Renal pelvis (tissue), 4 donors: ENCODE results near the gene TK1. TPM values are rescaled to one million over a fixed set of nuclear protein-coding genes. Genes with fewer than 3 reads are reported as not detected.
A peak's percentile ranks its signal among the peaks of the same experiment; 100 is the strongest.
"Not testable (repeated sequence)": the region's sequence is repeated elsewhere in the genome, so short reads cannot be mapped to it uniquely, and the experiment has no call there.

Source experiments
- DNase-seq: peaks from one replicate; pipeline ENCODE4 v3.0.0-alpha.2; 2013
- polyA plus RNA-seq, 3 donors: library from polyadenylated mRNA; unstranded; fragments of 120-200 nt; gene quantifications; one replicate each; pipeline ENCODE4 v1.2.1, GENCODE V29; 2013; ENCODE audit not compliant: insufficient read length in 3 of 3

The TK1 gene
- polyA plus RNA-seq, 3 donors, result 32.5 to 38.5 (median 33.1) TPM

DNA sequence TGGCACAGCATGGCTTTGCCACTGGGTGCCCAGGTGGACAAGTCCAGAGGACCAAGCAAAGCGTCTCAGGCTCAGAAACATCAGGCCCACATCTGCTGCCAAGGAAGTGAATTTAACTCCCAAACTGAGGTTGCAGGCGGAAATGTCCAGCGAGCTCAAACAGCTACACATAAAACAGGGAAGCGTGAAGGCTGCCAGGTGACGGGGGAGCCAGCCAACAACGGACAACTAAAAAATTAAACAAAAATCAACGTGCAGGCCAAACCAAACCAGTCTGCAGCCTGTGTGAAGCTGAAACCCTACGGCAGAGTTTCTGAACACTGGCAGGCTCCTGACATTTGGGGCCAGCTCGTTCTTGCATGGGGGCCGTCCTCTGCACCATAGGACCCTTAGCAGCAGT, 2.5 kb downstream of the TK1 start:
- DNase-seq, result no peak

DNA sequence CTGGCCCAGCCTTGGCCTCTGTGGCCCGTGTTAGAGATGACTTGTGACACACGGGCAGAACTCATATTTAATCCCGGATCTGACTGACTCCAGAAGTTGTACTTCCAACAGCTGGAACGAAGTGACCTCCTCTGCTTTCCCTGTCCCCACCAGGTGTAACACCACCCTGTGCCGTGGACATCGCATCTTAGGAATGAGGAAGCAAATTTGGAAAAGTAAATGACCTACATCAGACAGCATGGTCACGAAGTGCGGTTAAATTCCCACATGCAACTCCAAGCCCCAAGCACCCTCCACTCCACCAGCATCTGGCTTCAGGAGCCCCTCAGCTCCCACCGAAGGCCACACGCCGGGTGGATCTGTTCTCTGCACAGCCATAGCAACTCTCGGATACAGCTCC, 2.9 kb downstream of the TK1 start:
- no peak for DNase-seq

DNA sequence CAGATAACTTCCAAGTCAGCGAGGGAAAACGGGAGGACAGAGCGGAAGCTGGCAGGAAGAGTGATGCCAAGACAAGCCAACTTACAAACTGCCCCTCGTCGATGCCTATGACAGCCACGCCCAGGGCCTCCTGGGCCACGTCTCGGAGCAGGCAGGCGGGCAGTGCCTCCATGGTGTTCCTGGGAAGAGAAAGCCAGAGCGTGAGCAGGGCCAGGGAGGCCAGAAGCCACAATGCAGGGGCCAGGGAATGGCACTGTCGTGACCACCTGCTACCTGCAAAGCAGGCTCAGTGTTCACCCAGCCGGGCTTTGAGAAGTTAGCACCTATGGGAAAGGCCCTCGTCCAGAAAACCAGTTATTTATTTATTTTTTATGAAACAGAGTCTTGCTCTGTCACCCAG, 4.3 kb downstream of the TK1 start:
- DNase-seq, result no peak

DNA sequence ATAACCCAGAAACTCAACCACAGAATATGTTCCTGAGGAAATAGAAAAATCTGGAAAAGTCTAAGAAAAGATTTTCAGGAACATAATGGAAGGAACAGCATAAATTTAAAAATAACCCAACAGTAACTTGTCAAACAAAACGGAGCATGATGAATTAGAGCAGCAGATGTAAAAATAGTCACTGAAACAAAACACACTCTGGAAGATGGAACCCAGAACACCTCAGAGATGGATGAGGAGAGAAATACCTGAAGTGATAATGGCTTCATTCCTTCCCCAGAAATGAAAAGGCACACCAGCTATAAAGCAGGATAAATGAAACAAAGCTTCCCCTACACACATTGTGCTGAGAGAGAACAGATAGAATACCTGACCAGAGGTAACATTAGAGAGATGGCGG, 6.3 kb downstream of the TK1 start:
- no peak for DNase-seq

DNA sequence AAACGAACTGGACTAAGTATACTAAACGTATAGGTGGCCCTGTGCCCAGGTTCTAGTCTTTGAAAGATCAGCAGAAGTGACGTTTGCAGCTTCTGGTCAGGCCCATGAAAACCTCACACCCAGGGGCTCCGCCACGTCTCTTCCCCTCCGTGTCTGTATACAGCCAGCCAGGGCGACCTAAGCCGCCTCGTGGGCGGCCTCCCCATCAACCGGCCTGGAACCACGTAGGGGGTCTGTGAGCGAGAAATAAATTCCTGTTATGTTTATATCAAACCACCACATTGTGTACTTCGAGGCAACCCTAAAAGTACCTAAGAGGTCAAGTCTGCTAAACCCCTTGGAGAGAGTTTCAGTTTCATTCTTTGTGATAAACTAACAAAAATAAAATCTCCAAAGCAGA, 6.8 kb downstream of the TK1 start:
- DNase-seq, result no peak

DNA sequence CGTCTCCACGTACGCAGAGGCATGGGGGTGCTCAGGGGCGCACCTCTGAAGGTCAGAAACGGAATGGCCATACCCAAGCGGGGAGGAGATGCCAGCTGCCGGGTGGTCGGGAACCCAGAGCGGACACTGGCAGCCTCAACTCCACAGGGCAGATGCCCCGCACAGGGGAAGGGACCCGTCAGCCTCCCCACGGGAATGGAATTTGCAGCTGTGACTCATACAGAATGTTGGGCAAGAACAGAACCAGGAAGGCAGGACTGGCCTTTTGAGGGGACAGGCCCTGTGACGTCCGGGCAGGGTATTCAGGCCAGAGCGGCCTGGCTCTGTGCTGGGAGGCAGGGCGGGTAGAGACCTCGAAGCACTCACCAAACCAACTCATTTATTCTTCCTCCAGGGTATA, 7.5 kb downstream of the TK1 start:
- no peak for DNase-seq

DNA sequence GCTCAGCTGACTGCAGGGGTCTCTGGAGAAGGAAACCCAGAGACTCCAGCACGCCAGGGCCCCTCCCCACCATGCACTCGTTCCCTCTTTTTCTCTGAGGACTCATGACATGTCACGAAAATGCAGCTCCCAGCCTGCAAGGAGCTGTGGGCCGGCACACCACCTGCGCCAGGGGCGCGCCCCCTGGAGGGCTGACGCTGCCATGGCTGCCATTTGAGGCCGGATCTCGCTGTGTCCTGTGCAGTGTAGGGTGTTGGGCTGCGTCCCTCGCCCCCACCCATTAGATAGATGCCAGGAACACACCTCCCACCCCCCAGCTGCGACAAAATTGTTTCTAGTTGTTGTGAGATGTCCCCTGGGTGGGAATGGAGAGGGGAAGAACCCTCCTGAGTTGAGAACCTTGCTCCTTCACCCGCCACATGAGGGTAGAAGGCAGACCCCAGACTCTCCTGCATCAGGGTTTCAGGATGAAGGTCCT, 10.3 kb downstream of the TK1 start:
- DNase-seq, result no peak

DNA sequence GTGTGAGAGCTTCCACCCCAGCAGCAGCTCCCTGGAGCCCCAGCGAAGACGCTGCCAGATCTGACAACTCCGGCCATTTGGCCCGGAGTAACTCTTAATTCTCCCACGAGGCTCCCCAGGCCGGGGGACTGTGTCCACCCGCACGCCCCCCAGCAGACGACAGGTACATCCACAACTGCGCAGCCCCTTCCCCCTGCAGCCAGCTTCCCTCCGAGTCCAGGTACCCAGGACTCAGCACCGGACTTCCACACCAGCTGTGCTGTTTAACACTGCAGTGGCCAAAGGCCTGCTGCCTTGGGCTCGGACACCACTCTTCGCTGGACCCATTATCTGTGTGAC, 11.2 kb downstream of the TK1 start:
- DNase-seq, result no peak

DNA sequence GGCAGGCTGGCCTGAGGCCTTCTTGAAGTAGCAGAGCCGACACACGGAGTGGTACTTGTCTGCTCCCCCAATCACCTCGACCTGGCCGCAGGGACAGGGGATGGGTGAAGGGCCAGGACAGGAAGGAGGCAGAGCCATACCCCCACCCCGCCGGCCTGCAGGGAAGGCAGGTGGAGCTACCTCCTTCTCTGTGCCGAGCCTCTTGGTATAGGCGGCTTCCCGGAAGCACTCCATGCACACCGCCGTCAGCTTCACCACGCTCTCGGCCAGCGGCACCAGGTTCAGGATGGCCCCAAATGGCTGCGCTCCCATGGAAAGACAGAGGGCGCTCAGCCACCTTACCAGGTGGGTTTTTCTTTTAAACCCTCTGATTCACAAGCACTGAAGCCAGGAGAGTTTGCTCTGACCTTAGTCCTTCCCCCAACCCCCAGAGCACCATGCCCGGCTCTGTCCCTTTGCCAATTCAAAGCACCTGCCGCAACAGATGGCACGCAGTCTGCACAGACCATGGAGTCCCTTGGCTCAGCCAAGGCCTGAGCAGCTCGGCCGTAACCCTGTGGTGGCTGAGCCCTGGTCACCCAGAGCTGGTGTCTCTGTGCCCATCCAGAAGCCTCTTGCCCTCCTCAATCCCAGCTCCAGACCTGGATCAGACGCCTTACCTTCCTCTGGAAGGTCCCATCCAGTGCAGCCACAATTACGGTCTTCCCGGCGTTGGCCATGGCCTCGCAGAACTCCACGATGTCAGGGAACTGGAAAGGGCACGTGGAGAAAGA, 11.8 kb downstream of the TK1 start:
- no peak for DNase-seq

DNA sequence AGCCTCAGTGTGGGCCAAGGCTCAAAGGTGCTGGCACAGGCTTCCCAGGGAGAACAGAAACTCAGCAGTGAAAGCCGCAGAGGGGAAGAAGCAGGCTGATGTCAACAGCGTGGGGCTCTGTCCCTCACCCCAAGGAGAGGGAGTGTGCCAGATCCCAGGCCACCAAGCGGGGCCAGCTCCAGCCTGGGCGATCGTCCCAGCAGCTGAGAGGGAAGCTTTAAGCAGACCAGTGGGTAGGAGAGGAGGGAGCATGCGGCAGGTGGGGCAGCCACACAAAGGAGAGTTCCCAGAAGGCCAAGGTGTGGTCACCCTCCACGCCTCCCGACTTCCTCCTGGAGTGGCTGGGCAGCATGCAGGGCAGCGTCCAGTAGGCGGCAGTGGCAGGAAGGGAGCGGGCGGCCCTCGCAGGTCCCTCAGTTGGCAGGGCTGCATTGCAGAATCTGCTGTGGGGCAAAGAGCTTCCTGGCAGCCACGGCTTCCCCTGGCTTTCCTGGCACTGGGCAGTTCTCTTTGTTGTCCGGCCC, 12.4 kb downstream of the TK1 start:
- no peak for DNase-seq

DNA sequence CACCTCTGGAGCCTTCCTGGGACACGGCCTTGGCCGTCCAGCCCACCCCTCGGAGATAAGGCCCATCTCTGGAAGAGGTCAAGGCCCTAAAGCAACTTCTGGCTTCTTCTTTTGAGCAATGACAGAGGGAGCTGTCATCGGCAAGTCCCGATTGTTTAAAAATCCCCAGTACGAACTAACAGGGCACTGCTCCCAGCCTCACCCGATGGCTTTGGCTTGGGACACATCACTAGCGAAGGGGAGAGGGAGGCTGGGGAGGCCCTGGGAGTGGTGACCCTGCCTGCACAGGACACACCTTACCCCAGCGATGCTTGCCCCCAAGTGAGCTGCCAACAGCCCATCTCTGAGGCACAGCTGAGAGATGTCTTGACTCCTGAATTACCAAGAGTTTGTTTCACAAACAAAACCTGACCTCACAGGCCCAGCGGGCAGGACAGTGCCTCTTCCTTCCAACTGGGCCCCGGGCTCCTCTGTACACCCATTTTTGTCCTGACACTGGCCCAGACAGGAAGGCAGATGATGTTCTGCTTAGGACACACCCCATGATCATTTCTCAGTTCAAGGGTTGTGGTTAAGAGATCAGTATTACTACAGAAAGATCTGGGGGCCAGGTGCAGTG, 13.6 kb downstream of the TK1 start:
- no peak for DNase-seq

DNA sequence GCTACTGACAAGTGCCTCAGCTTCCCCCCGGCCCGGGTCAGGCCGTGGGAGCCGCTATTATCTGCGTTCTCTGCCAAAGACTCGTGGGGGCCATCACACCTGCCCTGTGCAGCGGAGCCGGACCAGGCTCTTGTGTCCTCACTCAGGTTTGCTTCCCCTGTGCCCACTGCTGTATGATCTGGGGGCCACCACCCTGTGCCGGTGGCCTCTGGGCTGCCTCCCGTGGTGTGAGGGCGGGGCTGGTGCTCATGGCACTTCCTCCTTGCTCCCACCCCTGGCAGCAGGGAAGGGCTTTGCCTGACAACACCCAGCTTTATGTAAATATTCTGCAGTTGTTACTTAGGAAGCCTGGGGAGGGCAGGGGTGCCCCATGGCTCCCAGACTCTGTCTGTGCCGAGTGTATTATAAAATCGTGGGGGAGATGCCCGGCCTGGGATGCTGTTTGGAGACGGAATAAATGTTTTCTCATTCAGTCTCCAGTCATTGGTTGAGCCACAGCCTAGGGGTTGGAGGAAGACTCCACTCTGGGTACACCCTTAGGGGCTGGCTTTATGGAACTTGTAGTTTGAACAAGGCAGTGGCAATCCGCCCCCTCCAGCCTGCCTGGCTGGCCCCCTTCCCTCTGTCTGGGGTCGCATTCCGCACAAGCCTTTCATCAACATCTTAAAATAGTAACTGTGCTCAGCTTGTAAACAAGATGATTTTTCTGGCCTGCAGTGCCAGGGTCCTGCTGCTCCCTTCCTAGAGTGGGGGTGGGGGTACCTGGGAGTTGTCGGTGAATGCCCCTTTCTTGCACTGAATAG, 14.4 kb downstream of the TK1 start:
- no peak for DNase-seq

DNA sequence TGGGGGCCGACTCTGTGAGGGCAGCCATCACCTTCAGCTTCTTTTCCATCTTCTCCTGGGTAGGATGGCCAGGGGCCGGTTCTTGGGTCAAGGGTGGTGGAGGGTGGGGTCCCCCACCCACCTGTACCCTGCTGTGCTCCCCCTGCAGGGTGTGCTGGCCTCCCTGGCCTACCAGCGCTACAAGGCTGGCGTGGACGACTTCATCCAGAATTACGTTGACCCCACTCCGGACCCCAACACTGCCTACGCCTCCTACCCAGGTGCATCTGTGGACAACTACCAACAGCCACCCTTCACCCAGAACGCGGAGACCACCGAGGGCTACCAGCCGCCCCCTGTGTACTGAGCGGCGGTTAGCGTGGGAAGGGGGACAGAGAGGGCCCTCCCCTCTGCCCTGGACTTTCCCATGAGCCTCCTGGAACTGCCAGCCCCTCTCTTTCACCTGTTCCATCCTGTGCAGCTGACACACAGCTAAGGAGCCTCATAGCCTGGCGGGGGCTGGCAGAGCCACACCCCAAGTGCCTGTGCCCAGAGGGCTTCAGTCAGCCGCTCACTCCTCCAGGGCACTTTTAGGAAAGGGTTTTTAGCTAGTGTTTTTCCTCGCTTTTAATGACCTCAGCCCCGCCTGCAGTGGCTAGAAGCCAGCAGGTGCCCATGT, 15.1 kb downstream of the TK1 start:
- DNase-seq, result not testable (repeated sequence)

DNA sequence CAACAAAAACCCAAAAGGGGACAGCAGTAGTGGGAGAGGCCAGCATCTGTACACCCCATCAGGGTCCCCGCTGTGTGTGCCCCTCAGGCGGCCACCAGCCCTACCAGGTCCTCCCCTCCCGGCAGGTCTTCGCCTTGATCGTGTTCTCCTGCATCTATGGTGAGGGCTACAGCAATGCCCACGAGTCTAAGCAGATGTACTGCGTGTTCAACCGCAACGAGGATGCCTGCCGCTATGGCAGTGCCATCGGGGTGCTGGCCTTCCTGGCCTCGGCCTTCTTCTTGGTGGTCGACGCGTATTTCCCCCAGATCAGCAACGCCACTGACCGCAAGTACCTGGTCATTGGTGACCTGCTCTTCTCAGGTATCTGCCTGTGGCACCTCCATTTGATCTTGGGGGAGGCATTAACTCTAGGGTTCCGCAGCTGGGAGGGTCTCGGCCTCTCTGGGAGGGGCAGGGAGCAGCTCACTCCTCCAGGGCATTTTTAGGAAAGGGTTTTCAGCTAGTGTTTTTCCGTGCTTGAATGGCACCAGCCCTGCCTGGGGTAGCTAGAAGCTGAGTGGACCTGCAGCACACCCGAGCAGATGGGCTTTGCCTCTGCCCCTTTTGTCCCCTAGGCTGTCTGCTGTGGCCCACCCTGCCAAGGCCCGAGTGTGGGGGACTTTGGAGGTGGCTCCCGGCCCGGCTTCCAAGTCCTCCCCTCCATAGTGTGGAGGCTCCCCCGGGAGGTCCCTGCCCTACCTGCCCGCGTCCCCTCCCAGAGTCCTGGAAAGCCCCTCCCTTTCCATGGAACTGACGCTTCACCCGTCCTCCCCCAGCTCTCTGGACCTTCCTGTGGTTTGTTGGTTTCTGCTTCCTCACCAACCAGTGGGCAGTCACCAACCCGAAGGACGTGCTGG, 15.9 kb downstream of the TK1 start:
- no peak for DNase-seq

DNA sequence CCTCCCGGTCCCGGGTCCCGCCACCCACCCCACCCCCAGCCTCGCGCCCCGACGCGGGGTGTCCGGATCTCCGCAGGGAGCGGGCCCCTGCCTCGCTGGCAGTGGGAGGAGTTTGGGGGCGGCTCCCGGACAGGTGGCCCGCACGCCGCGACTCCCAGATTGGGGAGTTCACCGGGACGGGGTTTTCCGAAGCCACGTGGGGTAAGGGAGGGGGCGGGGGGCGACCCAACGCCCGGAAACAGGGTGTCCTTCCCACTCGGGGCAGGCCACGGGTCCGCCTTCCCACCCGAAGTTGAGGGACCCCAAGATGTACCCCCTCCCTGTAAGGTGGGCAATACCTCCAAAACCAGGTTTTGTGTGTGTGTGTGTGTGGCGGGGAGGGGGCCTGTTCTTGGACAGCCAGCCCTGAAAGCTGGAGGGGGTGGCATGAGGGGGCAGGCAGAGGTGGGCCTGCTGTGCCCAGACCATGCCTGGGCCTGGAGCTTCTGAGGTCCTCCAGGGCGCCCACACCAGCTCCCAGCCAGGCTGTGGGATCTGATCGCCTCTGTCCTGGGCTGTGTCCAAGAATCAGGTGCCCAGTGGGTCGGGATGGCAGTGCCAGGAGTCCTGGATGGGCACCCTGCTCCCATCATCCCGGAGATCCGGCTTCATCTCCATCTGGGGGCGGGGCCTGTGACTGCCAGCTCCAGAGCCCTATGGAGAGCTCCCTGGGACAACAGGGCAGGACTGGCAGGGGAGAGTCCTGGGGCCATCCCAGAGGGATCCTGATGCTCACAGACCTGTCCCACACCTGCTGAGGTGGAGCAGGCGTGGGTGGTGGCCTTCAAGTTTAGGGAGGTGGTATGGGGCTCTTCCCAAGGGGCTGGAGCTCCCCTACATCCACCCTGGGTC, 17.7 kb downstream of the TK1 start:
- DNase-seq, result no peak

DNA sequence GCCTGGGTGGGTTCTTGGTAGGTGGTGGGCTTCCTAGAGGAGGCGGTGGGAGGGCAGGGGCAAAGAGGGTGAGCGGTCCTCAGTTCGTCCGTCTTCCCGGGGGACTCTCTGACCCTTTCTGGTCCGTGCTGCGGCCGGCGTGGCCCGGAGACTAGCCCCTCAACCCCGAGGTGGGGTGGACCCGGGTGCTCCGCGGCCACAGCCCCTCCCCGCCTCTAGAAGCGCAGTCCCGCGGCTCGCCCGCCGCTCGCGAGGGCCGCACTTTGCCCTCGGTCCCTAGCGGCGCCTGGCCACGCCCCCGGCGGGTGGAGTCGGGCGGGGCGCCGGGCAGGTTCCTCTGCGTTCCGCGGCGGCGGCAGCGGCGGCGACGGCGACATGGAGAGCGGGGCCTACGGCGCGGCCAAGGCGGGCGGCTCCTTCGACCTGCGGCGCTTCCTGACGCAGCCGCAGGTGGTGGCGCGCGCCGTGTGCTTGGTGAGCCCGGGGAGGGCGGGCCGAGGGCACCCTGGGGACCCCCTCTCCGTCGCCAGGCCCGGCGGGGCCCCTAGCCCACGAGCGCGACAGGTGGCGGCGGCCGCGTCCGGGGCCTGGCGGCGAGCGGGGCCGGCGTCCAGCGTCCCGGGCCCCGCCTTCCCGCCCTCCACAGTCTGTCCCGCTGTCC, 18.5 kb downstream of the TK1 start, which contains the start of gene SYNGR2:
Gene SYNGR2 (plus strand): TSS at position 340 of the 661 bp plus-strand sequence. CDS start 36 bp downstream, at position 376.
- DNase-seq, result peak; percentile 77

DNA sequence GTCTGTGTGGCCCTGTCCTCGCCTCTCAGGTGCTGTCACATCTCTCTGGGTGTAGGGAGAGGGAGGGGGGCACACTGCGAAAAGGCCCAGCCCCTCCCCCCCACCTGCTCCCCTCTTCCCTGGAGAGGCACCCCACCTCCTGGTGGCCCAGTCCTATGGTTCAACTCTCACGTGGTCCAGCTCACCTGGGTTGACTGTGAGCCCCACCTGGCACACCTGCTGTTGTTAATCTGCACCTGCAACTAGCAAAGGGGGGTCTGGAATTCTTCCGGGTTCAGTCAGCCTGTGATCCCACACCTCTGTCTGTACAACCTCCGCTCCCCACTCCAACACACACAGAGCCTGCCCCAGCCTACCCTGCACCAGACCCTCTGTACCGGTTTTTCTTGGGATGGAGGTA, 20.4 kb downstream of the TK1 start:
- DNase-seq, result no peak

DNA sequence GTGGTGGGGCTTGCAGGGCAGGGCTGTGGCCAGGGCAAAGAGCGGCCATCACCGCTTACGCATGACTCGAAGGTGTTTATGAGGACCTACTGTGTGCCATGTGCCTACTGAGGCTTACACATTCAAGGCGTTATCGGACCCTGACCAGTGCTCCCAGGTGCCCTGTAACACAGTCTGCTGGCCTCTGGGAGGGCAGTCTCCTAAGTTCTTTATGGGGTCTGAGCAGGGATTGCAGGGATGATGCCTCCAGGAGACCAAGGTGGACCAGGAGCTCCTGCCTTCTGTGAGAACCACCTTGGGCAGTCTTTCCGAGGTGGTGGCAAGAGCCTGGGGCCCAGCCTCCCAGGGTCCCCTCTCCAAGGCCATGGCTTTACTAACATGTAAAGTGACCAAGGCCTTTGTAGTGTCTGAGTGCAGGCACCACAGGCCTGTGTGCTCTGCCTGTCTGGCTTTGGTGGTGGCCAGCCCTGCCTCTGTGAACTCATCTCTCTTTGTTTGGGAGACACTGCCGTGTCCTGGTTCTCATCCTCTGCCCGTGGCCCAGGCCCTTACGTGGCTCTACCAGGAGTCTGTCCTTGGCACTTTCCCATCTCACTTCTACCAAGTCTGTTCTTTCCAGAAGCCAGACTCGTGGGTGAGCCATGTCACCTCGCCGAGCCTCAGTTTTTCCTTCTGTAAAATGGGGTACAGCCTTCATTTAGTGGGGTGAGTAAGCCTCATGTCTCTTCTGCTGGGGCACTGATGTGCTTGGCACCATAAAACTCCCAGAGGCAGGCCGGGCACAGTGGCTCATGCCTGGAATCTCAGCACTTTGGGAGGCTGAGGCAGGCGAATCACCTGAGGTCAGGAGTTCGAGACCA, 21.9 kb downstream of the TK1 start:
- DNase-seq, result no peak
